ENCODE results near the gene VDR.

VDR gene
- 2.1 to 3.4 (median 2.9) reads per million in 3 donors for total RNA-seq

DNA sequence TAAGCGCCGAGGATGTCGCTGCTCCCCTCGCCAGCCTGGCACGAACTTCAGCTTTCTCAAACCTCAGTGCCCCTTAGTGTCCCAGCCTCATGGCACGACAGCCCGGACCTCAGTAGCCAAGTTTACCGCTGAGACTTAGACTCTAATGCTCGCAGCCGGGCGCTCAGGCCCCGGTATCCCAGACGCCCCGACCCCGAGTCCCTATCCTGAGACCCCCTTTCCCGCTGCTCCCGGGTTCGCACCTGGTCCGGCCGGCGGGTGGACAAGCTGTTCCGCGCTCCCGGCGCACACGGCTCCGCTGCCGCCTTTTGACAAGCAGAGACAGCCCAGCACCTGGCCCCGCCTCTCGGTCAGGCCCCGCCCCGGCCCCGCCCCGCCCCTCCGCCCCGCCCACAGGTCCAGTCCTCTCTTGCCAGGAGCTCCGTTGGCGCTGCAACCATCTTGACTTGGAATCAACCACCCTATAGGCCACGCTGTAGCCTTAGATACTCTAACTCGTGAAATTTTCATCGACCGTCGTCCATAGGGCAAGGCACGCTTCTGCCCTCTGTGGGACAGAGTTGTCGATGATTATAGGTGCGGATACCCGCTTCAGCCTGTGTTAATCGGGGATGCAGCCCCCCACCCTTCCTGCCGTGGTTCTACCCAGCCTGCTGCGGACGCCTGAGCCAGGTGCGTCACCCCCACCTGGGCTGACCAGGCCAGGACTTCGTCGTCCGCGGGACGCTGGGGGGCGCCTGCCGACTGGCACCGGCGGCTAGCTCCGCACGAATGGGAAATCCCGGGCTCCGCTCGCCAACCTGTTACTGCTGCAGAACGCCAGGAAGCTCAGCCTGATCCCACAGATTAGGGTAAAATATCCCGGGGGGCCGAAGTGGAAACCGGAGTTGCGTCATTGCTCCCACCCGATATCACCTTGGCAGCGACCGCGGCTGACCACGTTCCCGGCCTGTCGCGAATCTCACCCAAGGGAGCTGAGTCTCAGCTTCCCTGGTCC, at the start of gene VDR:
Gene VDR, minus strand, starts transcription at position 282 of the 997 bp plus-strand sequence. CDS start 25,881 bp downstream, outside the sequence.
- Histone ChIP-seq H3K9me3 (ENCODE audit: control insufficient read depth, low read length) (no peaks in the 10 kb centered on the region), H3K4me3 (ENCODE audit: insufficient read depth, low read depth, low read length, poor library complexity, severe bottlenecking) (peak within 1 kb of the TSS; percentile 70), H3K27ac (ENCODE audit: insufficient read depth, low read length, poor library complexity, severe bottlenecking) (peak within 1 kb of the TSS; percentile 44), H3K36me3 (ENCODE audit: control insufficient read depth, insufficient read depth, low read length) (no peaks in the 10 kb centered on the region), H3K27me3 (replicated peaks; ENCODE audit: control insufficient read depth, insufficient read depth, low read length, poor library complexity, severe bottlenecking) (no peaks in the 10 kb centered on the region), H3K4me1 (ENCODE audit: control insufficient read depth, insufficient read depth, low read length, poor library complexity, severe bottlenecking) (peaks cover 44% of the 10 kb centered on the region)
- DNase-seq = peak; percentile 62 to 66 (median 65)

DNA sequence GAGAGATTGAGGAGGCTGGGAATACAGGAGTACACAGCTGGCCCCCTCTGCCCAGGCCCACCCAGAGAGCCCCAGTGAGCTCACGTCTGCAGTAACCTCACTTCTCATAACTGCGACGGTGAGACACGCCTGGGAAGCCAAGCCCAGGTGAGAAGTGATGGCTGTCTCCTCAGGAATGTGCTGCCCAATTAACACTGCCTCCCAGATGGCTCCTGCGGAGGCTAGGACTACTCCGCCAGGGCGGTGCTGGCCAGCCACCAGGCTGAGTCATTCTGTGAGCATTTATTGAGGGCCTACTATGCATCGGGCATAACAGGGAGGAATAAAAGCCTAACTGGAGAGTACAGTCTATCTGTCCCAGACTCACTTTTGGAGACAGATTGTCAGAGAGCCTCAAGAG, 49.3 kb upstream of the VDR start:
- Histone ChIP-seq H3K27ac (ENCODE audit: insufficient read depth, low read length, poor library complexity, severe bottlenecking) (no peak overlapping the region), H3K27me3 (replicated peaks; ENCODE audit: control insufficient read depth, insufficient read depth, low read length, poor library complexity, severe bottlenecking) (no peaks in the 10 kb centered on the region), H3K36me3 (ENCODE audit: control insufficient read depth, insufficient read depth, low read length) (no peaks in the 10 kb centered on the region), H3K9me3 (ENCODE audit: control insufficient read depth, low read length) (no peaks in the 10 kb centered on the region), H3K4me1 (ENCODE audit: control insufficient read depth, insufficient read depth, low read length, poor library complexity, severe bottlenecking) (no peaks in the 10 kb centered on the region), H3K4me3 (ENCODE audit: insufficient read depth, low read depth, low read length, poor library complexity, severe bottlenecking) (no peak overlapping the region)
- no peak for DNase-seq

DNA sequence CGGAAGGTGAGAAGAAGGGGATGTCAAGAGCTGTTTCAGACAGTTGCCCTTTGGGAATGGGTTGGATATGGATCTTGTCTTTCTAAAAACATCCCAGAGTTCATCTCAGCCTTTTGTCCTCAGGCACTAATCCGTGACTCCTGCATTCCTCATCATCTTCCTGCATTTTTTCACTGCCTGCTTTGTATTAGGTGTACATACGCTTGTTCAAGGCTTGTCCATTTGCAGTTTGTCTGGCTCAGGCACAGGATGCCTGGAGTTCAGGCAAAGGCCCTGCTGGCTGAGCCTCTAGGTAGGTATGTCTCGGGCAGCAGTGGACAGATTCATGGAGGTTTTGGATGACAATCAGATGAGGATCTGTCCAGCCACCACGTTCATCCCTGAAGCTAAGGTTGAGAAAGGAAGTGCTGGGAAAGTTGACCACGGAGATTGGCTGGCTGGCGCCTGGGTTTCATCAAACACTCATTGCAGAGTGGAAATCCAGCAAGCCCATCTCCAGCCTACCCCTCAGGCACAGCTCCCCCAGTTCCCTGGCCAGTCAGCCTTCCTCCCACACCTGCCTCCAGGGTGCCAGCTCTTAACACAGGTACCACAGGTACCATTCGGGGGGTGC, 46.2 kb upstream of the VDR start:
- Histone ChIP-seq H3K27ac (ENCODE audit: insufficient read depth, low read length, poor library complexity, severe bottlenecking) (no peak overlapping the region), H3K4me3 (ENCODE audit: insufficient read depth, low read depth, low read length, poor library complexity, severe bottlenecking) (no peak overlapping the region), H3K4me1 (ENCODE audit: control insufficient read depth, insufficient read depth, low read length, poor library complexity, severe bottlenecking) (no peaks in the 10 kb centered on the region), H3K27me3 (replicated peaks; ENCODE audit: control insufficient read depth, insufficient read depth, low read length, poor library complexity, severe bottlenecking) (no peaks in the 10 kb centered on the region), H3K9me3 (ENCODE audit: control insufficient read depth, low read length) (no peaks in the 10 kb centered on the region), H3K36me3 (ENCODE audit: control insufficient read depth, insufficient read depth, low read length) (no peaks in the 10 kb centered on the region)
- DNase-seq = no peak

DNA sequence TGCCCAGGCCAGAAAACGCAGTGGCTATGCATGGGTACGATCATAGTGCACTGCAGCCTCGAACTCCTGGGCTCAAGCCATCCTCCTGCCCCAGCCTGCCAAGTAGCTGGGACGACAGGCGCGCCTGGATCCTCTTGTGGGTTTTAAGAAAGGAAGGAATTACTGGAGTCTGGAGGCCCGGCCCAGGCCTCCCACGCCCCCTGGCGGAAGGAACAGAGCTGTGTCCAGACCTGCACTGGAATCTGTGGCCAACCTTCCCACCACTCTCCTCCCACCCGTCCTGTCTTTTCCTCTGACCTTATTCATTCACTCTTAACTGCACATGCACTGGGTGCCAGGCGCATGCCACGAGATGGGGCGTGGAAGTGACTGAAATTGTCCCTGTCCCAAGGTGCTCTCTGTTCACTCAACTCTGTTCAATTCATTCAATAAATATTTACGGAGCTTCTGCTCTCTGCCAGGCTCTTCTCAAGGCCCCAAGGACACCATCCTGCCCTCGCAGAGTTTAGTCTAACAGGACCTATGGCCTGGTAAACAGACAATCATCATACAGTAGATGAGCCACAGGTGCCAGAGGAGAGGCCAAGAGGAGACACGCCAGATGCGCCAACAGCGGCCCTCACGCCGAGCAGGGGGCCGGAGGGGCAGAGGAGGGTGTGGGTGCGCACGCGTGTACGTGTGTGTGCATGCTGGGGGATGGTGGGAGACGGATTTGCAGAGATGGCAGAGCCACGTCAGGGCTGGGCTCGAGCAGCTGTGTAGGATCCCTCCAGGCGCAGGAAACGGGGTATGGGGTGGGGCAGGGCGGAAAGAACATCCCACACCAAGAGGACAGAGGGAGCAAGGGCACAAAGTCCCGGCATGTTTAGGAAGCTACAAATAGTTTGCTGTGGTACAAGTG, 44.9 kb upstream of the VDR start:
- Histone ChIP-seq H3K36me3 (ENCODE audit: control insufficient read depth, insufficient read depth, low read length) (no peaks in the 10 kb centered on the region), H3K27ac (ENCODE audit: insufficient read depth, low read length, poor library complexity, severe bottlenecking) (no peak overlapping the region), H3K9me3 (ENCODE audit: control insufficient read depth, low read length) (no peaks in the 10 kb centered on the region), H3K4me1 (ENCODE audit: control insufficient read depth, insufficient read depth, low read length, poor library complexity, severe bottlenecking) (no peaks in the 10 kb centered on the region), H3K4me3 (ENCODE audit: insufficient read depth, low read depth, low read length, poor library complexity, severe bottlenecking) (no peak overlapping the region), H3K27me3 (replicated peaks; ENCODE audit: control insufficient read depth, insufficient read depth, low read length, poor library complexity, severe bottlenecking) (no peaks in the 10 kb centered on the region)
- DNase-seq = peak; percentile 11 to 40 (median 14)

DNA sequence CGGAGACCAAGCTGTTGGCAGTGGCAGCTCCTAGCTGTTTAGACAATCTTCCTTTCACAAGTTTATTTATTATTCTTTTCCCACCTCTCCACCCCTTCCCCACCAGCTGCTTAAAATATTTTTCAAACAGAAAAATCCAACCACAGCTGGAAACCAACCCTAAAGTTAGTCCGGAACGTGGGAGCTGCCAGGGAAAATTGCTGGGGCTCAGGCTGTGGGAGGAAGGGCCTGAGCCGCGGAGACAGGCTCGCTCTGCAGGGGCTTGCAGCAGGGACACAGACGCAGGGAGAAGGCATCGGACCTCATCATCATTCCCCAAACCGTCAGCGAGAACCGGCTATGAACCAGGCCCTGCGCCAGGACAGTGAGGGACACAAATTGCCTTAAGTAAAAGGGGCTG, 42.5 kb upstream of the VDR start:
- DNase-seq = no peak
- Histone ChIP-seq H3K27me3 (replicated peaks; ENCODE audit: control insufficient read depth, insufficient read depth, low read length, poor library complexity, severe bottlenecking) (peaks cover 5% of the 10 kb centered on the region), H3K27ac (ENCODE audit: insufficient read depth, low read length, poor library complexity, severe bottlenecking) (no peak overlapping the region), H3K9me3 (ENCODE audit: control insufficient read depth, low read length) (no peaks in the 10 kb centered on the region), H3K36me3 (ENCODE audit: control insufficient read depth, insufficient read depth, low read length) (no peaks in the 10 kb centered on the region), H3K4me1 (ENCODE audit: control insufficient read depth, insufficient read depth, low read length, poor library complexity, severe bottlenecking) (no peaks in the 10 kb centered on the region), H3K4me3 (ENCODE audit: insufficient read depth, low read depth, low read length, poor library complexity, severe bottlenecking) (no peak overlapping the region)

DNA sequence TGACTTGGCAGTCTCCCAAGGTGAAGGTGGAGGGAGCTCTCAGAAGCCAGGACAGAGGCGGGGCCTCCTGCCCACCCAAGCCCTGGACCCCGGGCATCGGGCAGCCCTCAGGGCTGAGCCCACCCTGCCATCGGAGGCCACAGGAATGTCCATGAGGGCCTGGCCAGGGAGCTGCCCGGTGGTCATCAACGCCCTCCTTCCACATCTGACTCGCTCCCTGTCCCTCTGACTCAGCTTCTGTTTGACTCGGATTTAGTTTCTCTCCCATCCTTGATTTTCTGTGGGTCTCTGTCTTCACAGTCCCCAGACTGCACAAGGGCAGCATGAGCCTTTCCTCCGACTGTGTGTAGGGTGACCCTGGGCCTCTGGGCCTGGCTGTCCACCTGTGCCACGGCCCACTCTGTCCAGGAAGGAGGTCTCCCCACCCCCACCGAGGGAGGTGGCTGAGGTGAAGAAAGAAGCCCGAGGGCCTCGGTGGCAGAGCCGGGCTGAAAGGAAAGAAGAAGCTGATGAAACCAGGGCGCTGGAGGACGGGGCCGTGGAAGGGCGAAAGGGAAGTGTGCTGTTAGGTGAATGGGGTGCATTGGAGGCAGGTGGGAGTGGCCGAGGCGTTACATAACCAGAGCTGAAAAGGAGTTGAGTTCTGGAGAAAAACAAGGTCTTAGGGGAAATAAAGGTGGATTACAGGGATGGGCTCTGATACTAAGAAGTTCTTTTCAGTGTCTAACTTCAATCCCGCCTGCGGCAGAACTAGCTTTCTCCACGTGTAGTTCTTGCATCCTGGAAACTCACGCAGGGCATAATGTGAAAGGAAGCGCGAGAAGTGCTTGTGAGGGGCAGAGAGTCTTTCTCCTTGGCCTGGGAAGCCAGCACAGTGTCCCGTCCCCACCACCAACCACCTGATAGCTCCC, 41.9 kb upstream of the VDR start:
- Histone ChIP-seq H3K36me3 (ENCODE audit: control insufficient read depth, insufficient read depth, low read length) (no peaks in the 10 kb centered on the region), H3K4me1 (ENCODE audit: control insufficient read depth, insufficient read depth, low read length, poor library complexity, severe bottlenecking) (no peaks in the 10 kb centered on the region), H3K9me3 (ENCODE audit: control insufficient read depth, low read length) (no peaks in the 10 kb centered on the region), H3K4me3 (ENCODE audit: insufficient read depth, low read depth, low read length, poor library complexity, severe bottlenecking) (no peak overlapping the region), H3K27ac (ENCODE audit: insufficient read depth, low read length, poor library complexity, severe bottlenecking) (no peak overlapping the region), H3K27me3 (replicated peaks; ENCODE audit: control insufficient read depth, insufficient read depth, low read length, poor library complexity, severe bottlenecking) (peaks cover 5% of the 10 kb centered on the region)
- DNase-seq = no peak

DNA sequence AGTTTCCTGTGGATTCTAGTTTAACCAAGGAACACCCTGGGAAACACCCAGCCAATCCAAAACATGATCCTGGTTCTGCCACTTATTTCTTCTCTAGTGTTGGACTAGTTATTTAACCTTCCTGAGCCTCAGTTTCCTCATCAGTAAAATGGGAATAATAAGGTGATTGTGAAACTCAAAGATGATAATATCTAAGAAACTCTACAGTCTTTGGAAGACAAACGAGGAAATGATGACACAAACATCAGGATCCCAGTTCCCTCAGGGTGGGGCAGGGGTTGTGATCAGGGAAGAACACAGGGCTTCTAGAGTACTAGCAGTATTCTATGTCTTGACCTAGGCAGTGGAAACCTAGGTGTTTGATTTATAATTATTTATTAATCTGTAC, 40.5 kb upstream of the VDR start:
- Histone ChIP-seq H3K9me3 (ENCODE audit: control insufficient read depth, low read length) (no peaks in the 10 kb centered on the region), H3K4me1 (ENCODE audit: control insufficient read depth, insufficient read depth, low read length, poor library complexity, severe bottlenecking) (no peaks in the 10 kb centered on the region), H3K4me3 (ENCODE audit: insufficient read depth, low read depth, low read length, poor library complexity, severe bottlenecking) (no peak overlapping the region), H3K27me3 (replicated peaks; ENCODE audit: control insufficient read depth, insufficient read depth, low read length, poor library complexity, severe bottlenecking) (peaks cover 5% of the 10 kb centered on the region), H3K27ac (ENCODE audit: insufficient read depth, low read length, poor library complexity, severe bottlenecking) (no peak overlapping the region), H3K36me3 (ENCODE audit: control insufficient read depth, insufficient read depth, low read length) (no peaks in the 10 kb centered on the region)
- no peak for DNase-seq

DNA sequence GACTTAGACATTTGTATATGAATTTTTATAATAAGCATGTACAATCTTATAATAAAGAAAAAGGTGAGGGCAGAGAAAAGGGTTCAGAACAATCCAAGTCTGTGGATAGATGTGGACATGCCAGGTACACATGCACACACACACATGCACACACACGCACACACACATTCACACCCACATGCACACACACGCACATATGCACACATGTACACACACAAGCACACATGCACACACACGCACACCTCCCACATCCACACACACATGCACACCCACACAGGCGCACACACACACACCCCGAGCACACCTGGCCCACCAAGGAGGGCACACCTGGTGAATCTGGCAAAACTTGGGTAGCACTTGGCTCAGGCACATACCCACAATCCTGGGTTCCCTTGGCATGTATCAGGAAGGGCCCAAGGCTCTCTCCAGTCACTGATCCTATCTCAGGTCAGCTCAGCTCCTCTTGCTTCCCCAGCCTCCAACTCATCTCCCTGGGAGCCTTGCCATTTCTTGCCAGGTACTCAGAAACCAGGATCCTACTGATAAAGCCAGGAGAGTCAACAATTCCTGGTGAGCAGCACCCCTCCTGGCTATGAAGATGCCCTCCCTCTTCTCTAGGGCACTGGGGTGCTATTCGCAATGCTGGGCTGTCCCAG, 40.0 kb upstream of the VDR start:
- Histone ChIP-seq H3K27ac (ENCODE audit: insufficient read depth, low read length, poor library complexity, severe bottlenecking) (no peak overlapping the region), H3K4me1 (ENCODE audit: control insufficient read depth, insufficient read depth, low read length, poor library complexity, severe bottlenecking) (no peaks in the 10 kb centered on the region), H3K27me3 (replicated peaks; ENCODE audit: control insufficient read depth, insufficient read depth, low read length, poor library complexity, severe bottlenecking) (peaks cover 5% of the 10 kb centered on the region), H3K36me3 (ENCODE audit: control insufficient read depth, insufficient read depth, low read length) (no peaks in the 10 kb centered on the region), H3K9me3 (ENCODE audit: control insufficient read depth, low read length) (no peaks in the 10 kb centered on the region), H3K4me3 (ENCODE audit: insufficient read depth, low read depth, low read length, poor library complexity, severe bottlenecking) (no peak overlapping the region)
- DNase-seq = no peak
